ENCODE results near the gene ANAPC10.
"Not testable (repeated sequence)": the region's sequence is repeated elsewhere in the genome, so short reads cannot be mapped to it uniquely, and the experiment has no call there.

The ANAPC10 gene

GRCh38 chr4:145097821-145098674 is at the start of gene ANAPC10, which contains the start of gene ABCE1:
Gene ANAPC10 (minus strand): TSS chr4:145098196. CDS start chr4:145096099, 2,097 bp downstream.
Gene ABCE1 (plus strand): TSS chr4:145098311. CDS start chr4:145104413, 6,102 bp downstream.
- FAIRE-seq (peak; percentile 96), DNase-seq (ENCODE audit: insufficient read length, low spot score) (peak; percentile 90)

GRCh38 chr4:145136219-145136618 is 38.2 kb upstream of the ANAPC10 start:
- FAIRE-seq, result peak; percentile 9

GRCh38 chr4:145132511-145133098 is 34.6 kb upstream of the ANAPC10 start:
- no peak for DNase-seq (ENCODE audit: insufficient read length, low spot score)
- FAIRE-seq, result no peak

More at GRCh38 chr4:145136219-145136618, 38.2 kb upstream of the ANAPC10 start:
- not testable (repeated sequence) for DNase-seq (ENCODE audit: insufficient read length, low spot score)

GRCh38 chr4:145131848-145132247 is 33.9 kb upstream of the ANAPC10 start:
- DNase-seq (ENCODE audit: insufficient read length, low spot score) (no peak), FAIRE-seq (no peak)

GRCh38 chr4:145130788-145131399 is 32.9 kb upstream of the ANAPC10 start:
- FAIRE-seq, result no peak
- DNase-seq (ENCODE audit: insufficient read length, low spot score), result no peak

GRCh38 chr4:145130130-145130529 is 32.1 kb upstream of the ANAPC10 start:
- FAIRE-seq, result no peak

GRCh38 chr4:145125396-145125795 is 27.4 kb upstream of the ANAPC10 start:
- no peak for DNase-seq (ENCODE audit: insufficient read length, low spot score)
- FAIRE-seq, result no peak

More at GRCh38 chr4:145130130-145130529, 32.1 kb upstream of the ANAPC10 start:
- DNase-seq (ENCODE audit: insufficient read length, low spot score), result no peak

- no peak for DNase-seq (ENCODE audit: insufficient read length, low spot score)
- FAIRE-seq, result no peak
Observed at GRCh38 chr4:145108128-145108527, 10.1 kb upstream of the ANAPC10 start.

- no peak for DNase-seq (ENCODE audit: insufficient read length, low spot score)
- FAIRE-seq, result no peak
Observed at GRCh38 chr4:145107126-145107525, 9.1 kb upstream of the ANAPC10 start.

GRCh38 chr4:145103496-145103895 is 5.5 kb upstream of the ANAPC10 start:
- DNase-seq (ENCODE audit: insufficient read length, low spot score) (no peak), FAIRE-seq (no peak)

- no peak for FAIRE-seq
Observed at GRCh38 chr4:145102619-145103018, 4.6 kb upstream of the ANAPC10 start.

GRCh38 chr4:145101091-145101490 is 3.1 kb upstream of the ANAPC10 start:
- FAIRE-seq (no peak), DNase-seq (ENCODE audit: insufficient read length, low spot score) (no peak)

More at GRCh38 chr4:145102619-145103018, 4.6 kb upstream of the ANAPC10 start:
- no peak for DNase-seq (ENCODE audit: insufficient read length, low spot score)

GRCh38 chr4:145099653-145100052 is 1.7 kb upstream of the ANAPC10 start:
- FAIRE-seq (no peak), DNase-seq (ENCODE audit: insufficient read length, low spot score) (no peak)

- DNase-seq (ENCODE audit: insufficient read length, low spot score), result peak; percentile 28
- no peak for FAIRE-seq
Observed at GRCh38 chr4:145098675-145099037, 660 bp upstream of the ANAPC10 start.

- DNase-seq (ENCODE audit: insufficient read length, low spot score) (no peak), FAIRE-seq (no peak)
Observed at GRCh38 chr4:145097331-145097820, 620 bp downstream of the ANAPC10 start.

- no peak for DNase-seq (ENCODE audit: insufficient read length, low spot score)
- FAIRE-seq, result no peak
Observed at GRCh38 chr4:145093638-145094037, 4.4 kb downstream of the ANAPC10 start.

- DNase-seq (ENCODE audit: insufficient read length, low spot score), result no peak
- FAIRE-seq, result no peak
Observed at GRCh38 chr4:145090380-145090779, 7.6 kb downstream of the ANAPC10 start.

- FAIRE-seq (no peak), DNase-seq (ENCODE audit: insufficient read length, low spot score) (no peak)
Observed at GRCh38 chr4:145083891-145084605, 13.9 kb downstream of the ANAPC10 start.

GRCh38 chr4:145081756-145082155 is 16.2 kb downstream of the ANAPC10 start:
- no peak for FAIRE-seq

GRCh38 chr4:145076469-145076855 is 21.5 kb downstream of the ANAPC10 start:
- no peak for FAIRE-seq
- no peak for DNase-seq (ENCODE audit: insufficient read length, low spot score)

More at GRCh38 chr4:145081756-145082155, 16.2 kb downstream of the ANAPC10 start:
- no peak for DNase-seq (ENCODE audit: insufficient read length, low spot score)

Data from HTR-8/SVneo (cell line).